ENCODE data around the gene CCDC8.
"Not testable (repeated sequence)": the region's sequence is repeated elsewhere in the genome, so short reads cannot be mapped to it uniquely, and the experiment has no call there.

Gene CCDC8

GRCh38 chr19:46386996-46387712 is 26.2 kb downstream of the CCDC8 start:
- Mint-ChIP-seq H3K4me3 (no peak overlapping the region), H3K9me3 (no peaks in the 10 kb centered on the region), H3K27ac (no peak overlapping the region), H3K27me3 (no peaks in the 10 kb centered on the region), H3K4me1 (peaks cover 4 to 12% of the 10 kb centered on the region in 2 donors), H3K36me3 (peaks cover 70 to 87% of the 10 kb centered on the region in 2 donors)
- DNase-seq = no peak
- no peak for ATAC-seq (replicated peaks)

DNA sequence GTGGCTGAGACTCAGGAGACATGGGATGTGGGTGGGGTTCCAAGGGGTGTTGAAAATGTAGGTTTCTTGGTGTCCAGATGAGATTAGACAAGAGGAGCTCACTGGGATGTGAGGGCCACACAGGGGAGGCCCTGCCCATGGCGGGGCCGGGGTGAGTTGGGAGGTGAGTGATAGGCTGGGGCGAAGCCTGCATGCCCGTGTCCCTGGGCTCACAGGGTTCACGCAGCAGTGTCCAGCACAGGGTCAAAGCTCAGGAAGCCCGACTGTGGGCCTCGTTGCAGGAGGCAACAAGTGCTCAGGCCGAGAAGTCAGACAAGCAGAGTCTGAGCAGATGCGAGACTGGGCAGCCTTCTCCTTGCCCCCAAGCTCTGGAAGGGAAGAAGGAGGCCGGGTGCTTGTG is 27.2 kb downstream of the CCDC8 start:
- Mint-ChIP-seq H3K27ac (peak overlapping the region; percentile 76), H3K4me3 (no peak overlapping the region), H3K27me3 (no peaks in the 10 kb centered on the region), H3K36me3 (peaks cover 70 to 82% of the 10 kb centered on the region in 2 donors), H3K4me1 (peaks cover 2 to 3% of the 10 kb centered on the region in 2 donors), H3K9me3 (no peaks in the 10 kb centered on the region)
- DNase-seq = no peak
- ATAC-seq (replicated peaks) = no peak

GRCh38 chr19:46385636-46386035 is 27.7 kb downstream of the CCDC8 start:
- Mint-ChIP-seq H3K27me3 (no peaks in the 10 kb centered on the region), H3K27ac (peak overlapping the region; percentile 76), H3K36me3 (peaks cover 73 to 84% of the 10 kb centered on the region in 2 donors), H3K4me3 (no peak overlapping the region), H3K9me3 (no peaks in the 10 kb centered on the region), H3K4me1 (peaks cover 5% of the 10 kb centered on the region in 2 donors)
- DNase-seq (no peak), ATAC-seq (replicated peaks) (no peak)

GRCh38 chr19:46384396-46384795 is 29.0 kb downstream of the CCDC8 start:
- no peak for ATAC-seq (replicated peaks)
- H3K27me3 Mint-ChIP-seq = no peaks in the 10 kb centered on the region
- no peak overlapping the region for H3K27ac Mint-ChIP-seq
- peaks cover 14 to 18% of the 10 kb centered on the region in 2 donors for H3K4me1 Mint-ChIP-seq
- no peaks in the 10 kb centered on the region for H3K9me3 Mint-ChIP-seq
- H3K36me3 Mint-ChIP-seq = peaks cover 73 to 82% of the 10 kb centered on the region in 2 donors
- no peak for DNase-seq
- H3K4me3 Mint-ChIP-seq = no peak overlapping the region

DNA sequence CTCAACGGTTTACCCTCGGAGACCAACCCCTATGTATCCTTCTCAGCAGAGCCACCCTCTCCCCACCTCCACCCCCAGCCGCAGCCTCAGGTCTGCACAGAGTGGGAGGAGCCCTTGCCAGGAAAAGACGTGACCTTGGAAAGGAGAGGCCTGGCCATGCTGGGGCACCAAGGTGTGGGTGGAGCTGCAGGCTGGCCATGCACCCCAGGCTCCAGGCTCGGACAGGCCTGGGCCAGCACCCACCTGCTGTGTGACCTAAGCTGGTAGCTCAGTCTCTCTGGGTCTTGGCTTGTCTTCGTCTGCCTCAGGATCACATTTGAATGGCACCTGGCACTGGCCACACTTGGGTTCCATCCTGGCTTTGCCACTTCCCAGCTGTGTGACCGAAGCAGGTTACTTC is 29.5 kb downstream of the CCDC8 start:
- Mint-ChIP-seq H3K9me3 (no peaks in the 10 kb centered on the region), H3K27me3 (no peaks in the 10 kb centered on the region), H3K4me3 (no peak overlapping the region), H3K36me3 (peaks cover 72 to 82% of the 10 kb centered on the region in 2 donors), H3K4me1 (peaks cover 15 to 20% of the 10 kb centered on the region in 2 donors), H3K27ac (no peak overlapping the region)
- DNase-seq (no peak), ATAC-seq (replicated peaks) (no peak)

- H3K36me3 Mint-ChIP-seq = peaks cover 68 to 82% of the 10 kb centered on the region in 2 donors
- H3K27ac Mint-ChIP-seq = no peak overlapping the region
- no peaks in the 10 kb centered on the region for H3K27me3 Mint-ChIP-seq
- ATAC-seq (replicated peaks) = no peak
- H3K9me3 Mint-ChIP-seq = no peaks in the 10 kb centered on the region
- DNase-seq = no peak
- H3K4me3 Mint-ChIP-seq = no peak overlapping the region
- peaks cover 15 to 20% of the 10 kb centered on the region in 2 donors for H3K4me1 Mint-ChIP-seq
Measured at GRCh38 chr19:46383171-46383815, 30.1 kb downstream of the CCDC8 start.

GRCh38 chr19:46381756-46382345 is 31.5 kb downstream of the CCDC8 start:
- Mint-ChIP-seq H3K4me3 (no peak overlapping the region), H3K36me3 (peaks cover 64 to 82% of the 10 kb centered on the region in 2 donors)
- DNase-seq = no peak

GRCh38 chr19:46381346-46381745 is 32.0 kb downstream of the CCDC8 start:
- Mint-ChIP-seq H3K27me3 (no peaks in the 10 kb centered on the region), H3K4me1 (peaks cover 15 to 20% of the 10 kb centered on the region in 2 donors), H3K36me3 (peaks cover 66 to 84% of the 10 kb centered on the region in 2 donors), H3K27ac (peak overlapping the region; percentile 87), H3K9me3 (no peaks in the 10 kb centered on the region), H3K4me3 (no peak overlapping the region)
- ATAC-seq (replicated peaks) = no peak
- no peak for DNase-seq

More at GRCh38 chr19:46381756-46382345, 31.5 kb downstream of the CCDC8 start:
- no peak for ATAC-seq (replicated peaks)
- Mint-ChIP-seq H3K4me1 (peaks cover 15 to 20% of the 10 kb centered on the region in 2 donors), H3K9me3 (no peaks in the 10 kb centered on the region), H3K27me3 (no peaks in the 10 kb centered on the region), H3K27ac (no peak overlapping the region)

- Mint-ChIP-seq H3K4me1 (peaks cover 15 to 20% of the 10 kb centered on the region in 2 donors), H3K36me3 (peaks cover 68 to 86% of the 10 kb centered on the region in 2 donors), H3K27me3 (no peaks in the 10 kb centered on the region), H3K4me3 (peak overlapping the region; percentile 22 to 52), H3K9me3 (no peaks in the 10 kb centered on the region), H3K27ac (peak overlapping the region; percentile 87)
- no peak for DNase-seq
- ATAC-seq (replicated peaks) = no peak
Measured at GRCh38 chr19:46380690-46381089, 32.7 kb downstream of the CCDC8 start.

GRCh38 chr19:46378268-46378667 is 35.1 kb downstream of the CCDC8 start:
- no peak for DNase-seq
- H3K4me1 Mint-ChIP-seq = peaks cover 15 to 26% of the 10 kb centered on the region in 2 donors

GRCh38 chr19:46376241-46377153 is 36.9 kb downstream of the CCDC8 start:
- DNase-seq (no peak), ATAC-seq (replicated peaks) (no peak)
- H3K27ac Mint-ChIP-seq = no peak overlapping the region
- no peaks in the 10 kb centered on the region for H3K9me3 Mint-ChIP-seq
- H3K27me3 Mint-ChIP-seq = no peaks in the 10 kb centered on the region
- no peak overlapping the region for H3K4me3 Mint-ChIP-seq
- peaks cover 45 to 62% of the 10 kb centered on the region in 2 donors for H3K36me3 Mint-ChIP-seq
- H3K4me1 Mint-ChIP-seq = peaks cover 19 to 33% of the 10 kb centered on the region in 2 donors

More at GRCh38 chr19:46378268-46378667, 35.1 kb downstream of the CCDC8 start:
- Mint-ChIP-seq H3K9me3 (no peaks in the 10 kb centered on the region), H3K27me3 (no peaks in the 10 kb centered on the region), H3K4me3 (no peak overlapping the region), H3K27ac (no peak overlapping the region), H3K36me3 (peaks cover 56 to 66% of the 10 kb centered on the region in 2 donors)
- ATAC-seq (replicated peaks) = no peak

DNA sequence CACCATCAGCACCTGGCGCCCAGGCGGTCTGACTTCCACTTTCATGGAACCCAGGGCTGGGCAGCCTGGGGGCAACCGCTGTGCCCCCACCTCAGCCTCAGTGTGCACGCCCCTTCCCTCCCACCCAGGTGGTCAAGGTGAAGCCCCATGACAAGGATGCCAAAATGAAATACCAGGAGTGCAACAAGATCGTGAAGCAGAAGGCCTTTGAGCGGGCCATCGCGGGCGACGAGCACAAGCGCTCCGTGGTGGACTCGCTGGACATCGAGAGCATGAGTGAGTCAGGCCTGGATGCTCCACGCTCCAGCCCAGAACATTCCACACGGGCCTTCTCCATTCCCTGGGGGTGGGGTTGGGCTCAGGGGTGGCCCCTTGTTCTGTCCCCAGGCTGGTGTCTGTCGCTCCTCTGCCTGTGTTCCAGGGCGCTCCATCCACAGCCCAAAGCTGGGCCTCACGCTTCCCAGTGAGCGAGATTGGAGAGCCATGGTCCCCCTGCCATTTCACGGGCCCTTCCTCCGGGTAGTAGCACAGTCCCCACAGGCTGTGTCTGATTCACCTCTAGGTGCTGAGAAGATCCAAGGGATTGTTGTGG is 37.8 kb downstream of the CCDC8 start:
- Mint-ChIP-seq H3K36me3 (peaks cover 43 to 63% of the 10 kb centered on the region in 2 donors), H3K27ac (peak overlapping the region; percentile 26)
- H3K27me3 Mint-ChIP-seq = not testable (repeated sequence)

GRCh38 chr19:46374536-46375475 is 38.6 kb downstream of the CCDC8 start:
- no peak for DNase-seq
- Mint-ChIP-seq H3K27ac (peak overlapping the region; percentile 51), H3K4me1 (peaks cover 16 to 29% of the 10 kb centered on the region in 2 donors), H3K36me3 (peaks cover 39 to 60% of the 10 kb centered on the region in 2 donors), H3K27me3 (no peaks in the 10 kb centered on the region), H3K4me3 (no peak overlapping the region), H3K9me3 (no peaks in the 10 kb centered on the region)
- ATAC-seq (replicated peaks) = no peak

More for the DNA sequence above, 37.8 kb downstream of the CCDC8 start:
- H3K9me3 Mint-ChIP-seq; H3K4me3 Mint-ChIP-seq; DNase-seq; ATAC-seq (replicated peaks): not testable (repeated sequence)
- H3K4me1 Mint-ChIP-seq = peaks cover 21 to 36% of the 10 kb centered on the region in 2 donors

Data from stimulated activated naive B cell treated with anti-CD40 and anti-IgM and Interleukin-4, amounts not matched to agents 10 μg/mL and 1 μg/mL and 100 μg/mL, for 72 hours (primary cell).